ENCODE measurements around the gene DCHS2.

DNA sequence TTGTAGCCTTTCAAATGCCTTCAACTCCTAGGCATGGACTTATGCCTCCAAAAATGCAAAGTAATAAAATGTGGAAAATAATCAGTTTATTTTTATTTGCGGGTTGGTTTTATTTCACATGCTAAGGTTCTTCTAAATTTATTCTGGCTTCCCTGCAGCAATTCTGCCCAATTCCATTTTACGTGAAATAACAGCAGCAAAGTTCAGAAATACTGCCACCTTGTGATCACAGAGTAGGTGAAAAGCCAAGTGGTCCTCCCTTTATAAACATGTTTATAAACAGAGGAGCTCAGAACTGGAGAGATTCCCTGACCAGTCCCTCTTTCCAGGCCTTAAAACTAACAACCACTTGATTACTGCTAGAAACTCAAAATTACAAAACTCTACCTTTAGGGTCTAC lies 14.7 kb upstream of the DCHS2 start:
- TF ChIP-seq POLR2A (IDR thresholded peaks at IDR 0.05; ENCODE audit: low read length) (no peak), GATA1 (IDR thresholded peaks at IDR 0.05; ENCODE audit: low read depth, low read length) (no peak)
